C4-2B (cell line): ENCODE data around the gene CDCA5.

ENCODE experiments used
- ZFX ChIP-seq: fragments of 450-650 bp; IDR thresholded peaks from 2 replicates; pipeline ENCODE4 v1.6.1; 2017
- TF ChIP-seq, protein P1 (sequence below): fragments of 450-650 bp; conservative IDR thresholded peaks from 2 replicates; pipeline ENCODE4 v1.5.1; 2017; ENCODE audit warnings: mild to moderate bottlenecking

DNA sequence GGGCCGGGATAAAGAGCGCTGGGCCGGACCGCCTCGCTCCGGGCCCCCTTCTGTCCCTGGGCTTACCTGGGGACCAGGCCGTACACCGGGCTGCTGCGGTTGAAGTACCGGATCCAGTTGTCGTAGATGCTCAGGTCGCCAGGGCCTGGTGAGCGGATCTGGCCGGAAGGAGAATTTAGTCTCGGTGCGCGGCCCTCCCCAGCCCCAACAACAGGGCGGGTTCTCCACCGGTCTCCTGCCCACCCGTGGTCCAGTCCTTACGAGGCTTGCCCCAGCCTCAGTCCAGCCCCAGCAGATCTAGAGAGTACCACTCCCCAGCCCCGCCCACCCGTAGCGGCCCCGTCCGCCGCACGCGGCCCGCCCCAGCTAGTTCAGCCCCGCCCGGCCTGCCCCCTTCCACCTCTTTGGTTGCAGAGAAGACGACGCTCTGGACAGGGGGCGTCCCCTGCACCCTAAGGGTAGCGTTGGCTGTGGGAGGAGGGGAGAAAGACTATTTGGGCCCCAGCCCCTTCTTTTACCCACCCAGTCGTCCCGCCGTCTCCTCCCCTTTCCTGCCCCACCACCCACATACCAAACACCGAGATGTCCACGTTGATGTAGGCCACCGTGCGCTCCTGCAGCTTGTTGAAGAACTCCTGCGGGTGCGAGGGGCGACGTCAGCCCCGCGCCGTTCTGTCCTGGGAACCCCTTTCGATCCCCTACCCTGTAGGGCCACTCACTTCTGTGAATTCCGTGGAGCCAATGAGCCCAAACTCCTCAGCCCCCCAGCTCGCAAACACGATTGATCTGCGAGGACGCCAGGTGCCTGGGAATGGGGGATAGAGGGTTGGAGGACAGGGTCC lies 36.0 kb downstream of the CDCA5 start:
- TF ChIP-seq, protein P1, sequence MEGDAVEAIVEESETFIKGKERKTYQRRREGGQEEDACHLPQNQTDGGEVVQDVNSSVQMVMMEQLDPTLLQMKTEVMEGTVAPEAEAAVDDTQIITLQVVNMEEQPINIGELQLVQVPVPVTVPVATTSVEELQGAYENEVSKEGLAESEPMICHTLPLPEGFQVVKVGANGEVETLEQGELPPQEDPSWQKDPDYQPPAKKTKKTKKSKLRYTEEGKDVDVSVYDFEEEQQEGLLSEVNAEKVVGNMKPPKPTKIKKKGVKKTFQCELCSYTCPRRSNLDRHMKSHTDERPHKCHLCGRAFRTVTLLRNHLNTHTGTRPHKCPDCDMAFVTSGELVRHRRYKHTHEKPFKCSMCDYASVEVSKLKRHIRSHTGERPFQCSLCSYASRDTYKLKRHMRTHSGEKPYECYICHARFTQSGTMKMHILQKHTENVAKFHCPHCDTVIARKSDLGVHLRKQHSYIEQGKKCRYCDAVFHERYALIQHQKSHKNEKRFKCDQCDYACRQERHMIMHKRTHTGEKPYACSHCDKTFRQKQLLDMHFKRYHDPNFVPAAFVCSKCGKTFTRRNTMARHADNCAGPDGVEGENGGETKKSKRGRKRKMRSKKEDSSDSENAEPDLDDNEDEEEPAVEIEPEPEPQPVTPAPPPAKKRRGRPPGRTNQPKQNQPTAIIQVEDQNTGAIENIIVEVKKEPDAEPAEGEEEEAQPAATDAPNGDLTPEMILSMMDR = no peak
- TF ChIP-seq ZFX = no peak
